Stimulated activated naive B cell treated with anti-CD40 and anti-IgM and Interleukin-4, amounts not matched to agents 10 μg/mL and 1 μg/mL and 100 μg/mL, for 72 hours (primary cell): ENCODE results near the gene SERTAD1.
"Not testable (repeated sequence)": the region's sequence is repeated elsewhere in the genome, so short reads cannot be mapped to it uniquely, and the experiment has no call there.

Experiments used
- ATAC-seq, 2 donors: fragments of 150-1000 bp; cut with Tn5 transposase; replicated peaks; 2 replicates each; pipeline ENCODE4 v1.10.0; 2021; ENCODE audit warnings: moderate library complexity in 1 of 2
- DNase-seq: peaks from one replicate; pipeline ENCODE4 v3.0.0; 2021
- H3K27ac Mint-ChIP-seq: one replicate; pipeline ENCODE4 v1.8.0; 2022; ENCODE audit warnings: mild to moderate bottlenecking, mixed read lengths
- H3K27me3 Mint-ChIP-seq, 2 donors: one replicate each; pipeline ENCODE4 v1.8.0; 2022; ENCODE audit warnings: mixed read lengths in 2 of 2
- H3K36me3 Mint-ChIP-seq, 2 donors: one replicate each; pipeline ENCODE4 v1.8.0; 2022; ENCODE audit warnings: mixed read lengths in 2 of 2, mild to moderate bottlenecking in 1 of 2
- H3K4me1 Mint-ChIP-seq, 2 donors: one replicate each; pipeline ENCODE4 v1.8.0; 2022; ENCODE audit warnings: mixed read lengths in 2 of 2, mild to moderate bottlenecking in 1 of 2
- H3K4me3 Mint-ChIP-seq, 2 donors: one replicate each; pipeline ENCODE4 v1.8.0; 2022; ENCODE audit warnings: mild to moderate bottlenecking in 2 of 2, mixed read lengths in 2 of 2, moderate library complexity in 1 of 2
- H3K9me3 Mint-ChIP-seq, 2 donors: one replicate each; pipeline ENCODE4 v1.8.0; 2022; ENCODE audit warnings: mixed read lengths in 2 of 2, mild to moderate bottlenecking in 1 of 2

The SERTAD1 gene

DNA sequence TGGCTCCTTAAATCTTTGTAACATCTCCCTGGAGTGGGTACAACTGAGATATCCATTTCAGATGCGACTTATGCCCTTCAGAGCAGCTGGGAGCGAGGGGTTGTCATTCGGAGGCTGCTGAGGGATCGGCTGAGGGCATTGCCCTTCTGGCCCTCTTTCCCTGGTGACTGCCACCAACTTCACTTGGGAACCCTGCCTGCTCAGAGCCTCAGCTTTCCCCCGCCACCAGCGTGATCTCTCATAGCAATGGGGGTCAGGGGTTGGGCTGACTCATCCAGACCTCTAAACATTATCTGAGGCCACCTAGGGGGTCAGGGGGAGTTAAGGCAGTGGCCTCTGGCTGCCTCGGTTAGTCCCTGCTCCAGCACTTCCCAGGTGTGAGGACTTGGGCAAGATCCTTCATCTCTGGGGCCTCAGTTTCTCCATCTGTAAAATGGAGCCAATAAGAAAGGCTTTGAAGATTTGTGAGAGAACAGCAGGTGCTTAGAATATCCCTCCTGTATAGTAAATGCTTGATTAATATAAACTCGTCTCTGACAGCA lies 13.8 kb downstream of the SERTAD1 start:
- ATAC-seq = no peak
- peaks cover 9 to 19% of the 10 kb centered on the region in 2 donors for H3K27me3 Mint-ChIP-seq
- peaks cover 11 to 14% of the 10 kb centered on the region in 2 donors for H3K4me1 Mint-ChIP-seq
- H3K9me3 Mint-ChIP-seq = no peaks in the 10 kb centered on the region
- no peak overlapping the region for H3K4me3 Mint-ChIP-seq
- no peaks in the 10 kb centered on the region for H3K36me3 Mint-ChIP-seq
- DNase-seq = no peak
- H3K27ac Mint-ChIP-seq = no peak overlapping the region

DNA sequence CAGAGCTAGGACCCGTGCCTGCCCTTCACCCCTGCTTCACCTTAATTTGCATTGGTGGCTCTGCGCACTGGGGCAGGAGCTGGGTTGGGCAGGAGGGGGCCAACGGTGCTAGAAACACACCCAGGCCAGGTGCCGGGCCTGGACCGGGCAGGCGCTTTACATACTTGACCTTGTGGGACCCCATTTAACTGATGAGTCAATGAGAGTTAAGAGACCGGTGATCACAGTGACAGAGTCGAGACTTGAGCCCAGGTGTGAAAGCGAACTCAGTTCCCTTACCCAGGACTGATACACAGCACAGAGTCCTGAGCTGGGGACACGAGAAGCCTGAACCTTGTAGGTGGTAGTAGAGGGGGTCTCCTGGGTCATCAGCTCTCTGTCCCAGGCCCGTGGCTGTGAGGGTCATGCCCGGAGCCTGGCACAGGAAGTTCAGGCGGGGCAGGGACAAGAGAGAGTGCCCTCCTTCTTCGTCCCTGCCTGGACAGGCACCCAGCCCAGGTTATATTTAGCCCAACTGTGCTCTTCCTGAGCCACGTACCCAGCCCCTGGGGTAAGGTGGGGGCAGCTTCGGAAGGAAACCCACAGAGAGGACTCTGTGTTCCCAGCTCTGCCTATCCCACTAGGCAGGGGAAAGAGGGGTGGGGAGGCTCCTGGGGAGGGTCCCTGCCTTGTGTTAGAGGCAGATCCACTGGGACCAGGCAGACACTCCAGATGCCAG lies 14.5 kb downstream of the SERTAD1 start:
- Mint-ChIP-seq H3K36me3 (no peaks in the 10 kb centered on the region), H3K27ac (no peak overlapping the region)
- ATAC-seq = peak in 1 of 2 donors; percentile 30

DNA sequence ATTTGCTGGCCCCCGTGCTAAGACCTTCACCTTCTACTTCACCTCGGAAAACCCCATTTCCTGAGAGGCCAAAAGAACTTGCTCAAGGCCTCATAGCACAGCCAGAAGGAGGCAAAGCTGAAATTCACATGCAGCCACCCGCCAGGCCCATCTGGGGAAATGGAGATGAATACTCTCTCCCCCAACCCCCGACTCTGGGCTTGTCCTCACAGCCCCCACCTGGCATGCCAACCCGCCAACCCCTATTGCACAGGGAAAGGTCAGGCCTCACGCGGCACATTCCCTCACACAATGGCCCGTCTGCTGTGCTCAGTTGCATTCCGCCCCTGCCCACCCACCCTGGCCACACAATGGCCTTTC lies 15.8 kb downstream of the SERTAD1 start:
- DNase-seq = no peak
- no peaks in the 10 kb centered on the region for H3K36me3 Mint-ChIP-seq
- peak; percentile 19 to 33 for ATAC-seq
- no peak overlapping the region for H3K4me3 Mint-ChIP-seq
- peaks cover 6 to 8% of the 10 kb centered on the region in 2 donors for H3K4me1 Mint-ChIP-seq
- no peaks in the 10 kb centered on the region for H3K9me3 Mint-ChIP-seq
- H3K27me3 Mint-ChIP-seq = peaks cover 9 to 19% of the 10 kb centered on the region in 2 donors
- no peak overlapping the region for H3K27ac Mint-ChIP-seq

More for the DNA sequence above, 14.5 kb downstream of the SERTAD1 start:
- Mint-ChIP-seq H3K4me1 (peaks cover 6 to 12% of the 10 kb centered on the region in 2 donors), H3K4me3 (no peak overlapping the region), H3K9me3 (no peaks in the 10 kb centered on the region), H3K27me3 (peaks cover 9 to 19% of the 10 kb centered on the region in 2 donors)
- DNase-seq = no peak

DNA sequence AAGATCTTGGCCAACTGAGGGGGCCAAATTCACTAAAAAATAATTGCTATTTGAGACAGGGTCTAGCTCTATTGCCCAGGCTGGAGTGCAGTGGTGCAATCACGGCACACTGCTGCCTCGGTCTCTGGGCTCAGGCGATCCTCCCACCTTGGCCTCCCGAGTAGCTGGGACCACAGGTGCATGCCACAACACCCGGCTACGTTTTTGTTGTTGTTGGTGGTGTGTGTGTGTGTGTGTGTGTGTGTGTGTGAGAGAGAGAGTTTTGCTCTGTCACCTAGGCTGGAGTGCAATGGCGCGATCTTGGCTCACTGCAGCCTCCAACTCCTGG lies 17.2 kb downstream of the SERTAD1 start:
- H3K4me1 Mint-ChIP-seq = peaks cover 9 to 12% of the 10 kb centered on the region in 2 donors
- not testable (repeated sequence) for H3K36me3 Mint-ChIP-seq, H3K27ac Mint-ChIP-seq, DNase-seq, H3K9me3 Mint-ChIP-seq, H3K4me3 Mint-ChIP-seq, ATAC-seq
- peaks cover 7 to 16% of the 10 kb centered on the region in 2 donors for H3K27me3 Mint-ChIP-seq

DNA sequence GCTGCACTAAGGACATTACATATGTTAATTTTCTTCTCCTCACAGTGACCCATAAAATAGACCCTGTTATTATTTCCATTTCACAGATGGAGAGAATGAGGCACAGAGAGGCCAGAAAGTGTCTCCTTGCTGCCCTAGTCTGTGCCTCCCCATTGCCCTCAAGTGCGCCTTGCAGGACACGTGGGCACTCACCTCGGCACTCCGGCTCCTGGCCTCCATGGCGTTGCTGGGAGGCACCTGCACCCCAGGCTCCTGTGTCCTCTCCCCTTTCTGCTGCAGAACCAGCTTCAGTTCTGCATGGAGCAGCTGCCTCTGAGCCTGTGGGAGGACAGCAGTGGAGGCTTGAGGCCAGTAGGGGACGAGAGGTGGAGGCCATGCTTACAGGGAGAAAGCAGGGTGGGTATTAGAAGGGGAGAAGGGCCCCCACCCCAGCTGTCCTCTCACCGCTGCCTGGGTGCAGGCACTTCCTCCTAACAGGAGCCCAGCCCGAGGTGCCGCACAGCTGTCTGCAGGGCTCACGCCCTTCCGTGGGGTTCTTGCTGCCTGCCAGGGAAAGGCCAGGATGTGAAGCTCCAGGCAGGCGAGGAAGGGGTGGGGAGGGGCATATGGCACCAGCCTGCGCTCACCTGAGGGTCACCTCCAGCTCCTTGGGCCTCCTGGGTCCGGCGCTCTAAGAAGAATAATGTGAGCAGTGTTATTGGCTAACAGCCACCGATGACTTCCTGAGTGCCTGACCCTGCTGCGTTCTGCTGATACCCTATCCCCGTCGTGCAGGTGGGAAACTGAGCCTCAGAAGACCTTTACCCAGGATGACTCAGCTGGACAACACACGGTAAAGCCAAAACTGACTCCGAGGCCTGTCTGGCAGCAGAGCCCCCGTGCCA lies 17.8 kb downstream of the SERTAD1 start:
- peaks cover 4 to 10% of the 10 kb centered on the region in 2 donors for H3K27me3 Mint-ChIP-seq
- no peaks in the 10 kb centered on the region for H3K36me3 Mint-ChIP-seq
- peaks cover 11 to 18% of the 10 kb centered on the region in 2 donors for H3K4me1 Mint-ChIP-seq
- no peak overlapping the region for H3K4me3 Mint-ChIP-seq
- no peaks in the 10 kb centered on the region for H3K9me3 Mint-ChIP-seq
- ATAC-seq (no peak), DNase-seq (no peak)
- no peak overlapping the region for H3K27ac Mint-ChIP-seq

DNA sequence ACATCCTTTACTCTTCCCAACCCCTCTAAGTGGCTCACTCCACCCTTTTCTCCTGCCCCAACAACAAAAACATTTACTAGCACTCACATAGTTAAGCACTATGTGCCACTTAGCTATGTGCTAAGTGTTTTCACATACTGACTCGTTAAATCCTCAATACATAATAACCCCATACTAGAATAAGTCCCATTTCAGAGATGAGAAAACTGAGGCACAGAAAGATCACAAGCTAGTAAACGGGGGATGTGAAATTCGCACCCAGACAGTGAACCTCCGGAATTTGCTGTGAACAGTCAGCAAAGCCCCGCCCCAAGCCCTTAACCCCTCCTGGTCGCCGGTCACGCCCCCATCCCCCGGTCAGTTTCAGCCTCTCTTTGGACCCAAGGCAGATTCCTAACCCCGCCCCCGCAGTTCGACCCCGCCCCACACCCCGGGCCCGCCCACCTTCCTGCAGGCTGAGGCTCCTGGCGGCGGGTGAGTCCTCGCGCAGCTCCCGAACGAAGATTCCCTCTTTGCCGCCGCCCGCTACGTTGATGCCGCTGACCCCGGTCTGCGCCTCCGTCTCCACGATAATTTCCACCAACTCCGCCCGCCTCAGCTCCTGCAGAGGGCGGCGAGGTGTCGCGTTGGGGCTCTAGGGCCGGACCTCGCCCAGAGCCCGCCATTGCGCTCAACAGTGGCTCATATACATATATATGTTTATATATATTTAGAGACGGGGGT lies 22.4 kb downstream of the SERTAD1 start:
- Mint-ChIP-seq H3K9me3 (no peaks in the 10 kb centered on the region), H3K4me3 (peak overlapping the region; percentile 85 to 91), H3K4me1 (peaks cover 16 to 27% of the 10 kb centered on the region in 2 donors), H3K27ac (no peak overlapping the region), H3K27me3 (peaks cover 14 to 25% of the 10 kb centered on the region in 2 donors), H3K36me3 (peaks cover 0 to 4% of the 10 kb centered on the region in 2 donors)
- DNase-seq (peak; percentile 80), ATAC-seq (peak; percentile 70 to 80)

DNA sequence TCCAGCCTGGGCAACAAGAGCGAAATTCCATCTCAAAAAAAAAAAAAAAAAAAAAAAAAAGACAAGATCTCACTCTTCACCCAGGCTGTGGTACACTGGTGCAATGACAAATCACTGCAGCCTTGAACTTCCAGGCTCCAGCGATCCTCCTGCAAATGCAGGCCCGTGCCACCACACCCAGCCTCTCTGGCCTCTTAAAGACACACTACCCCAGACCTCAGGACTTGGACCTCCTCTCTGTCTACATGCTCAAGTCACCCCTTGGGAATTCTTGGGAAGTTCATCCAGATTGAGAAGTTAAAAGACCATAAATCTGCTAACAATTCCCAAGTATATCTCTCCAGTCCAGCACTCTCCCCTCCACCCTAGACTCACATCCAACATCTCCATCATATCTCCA lies 25.2 kb downstream of the SERTAD1 start:
- Mint-ChIP-seq H3K36me3 (peaks cover 0 to 4% of the 10 kb centered on the region in 2 donors), H3K4me1 (peaks cover 13 to 26% of the 10 kb centered on the region in 2 donors), H3K27ac (no peak overlapping the region), H3K27me3 (peaks cover 14 to 40% of the 10 kb centered on the region in 2 donors), H3K4me3 (no peak overlapping the region), H3K9me3 (no peaks in the 10 kb centered on the region)
- no peak for ATAC-seq
- no peak for DNase-seq

DNA sequence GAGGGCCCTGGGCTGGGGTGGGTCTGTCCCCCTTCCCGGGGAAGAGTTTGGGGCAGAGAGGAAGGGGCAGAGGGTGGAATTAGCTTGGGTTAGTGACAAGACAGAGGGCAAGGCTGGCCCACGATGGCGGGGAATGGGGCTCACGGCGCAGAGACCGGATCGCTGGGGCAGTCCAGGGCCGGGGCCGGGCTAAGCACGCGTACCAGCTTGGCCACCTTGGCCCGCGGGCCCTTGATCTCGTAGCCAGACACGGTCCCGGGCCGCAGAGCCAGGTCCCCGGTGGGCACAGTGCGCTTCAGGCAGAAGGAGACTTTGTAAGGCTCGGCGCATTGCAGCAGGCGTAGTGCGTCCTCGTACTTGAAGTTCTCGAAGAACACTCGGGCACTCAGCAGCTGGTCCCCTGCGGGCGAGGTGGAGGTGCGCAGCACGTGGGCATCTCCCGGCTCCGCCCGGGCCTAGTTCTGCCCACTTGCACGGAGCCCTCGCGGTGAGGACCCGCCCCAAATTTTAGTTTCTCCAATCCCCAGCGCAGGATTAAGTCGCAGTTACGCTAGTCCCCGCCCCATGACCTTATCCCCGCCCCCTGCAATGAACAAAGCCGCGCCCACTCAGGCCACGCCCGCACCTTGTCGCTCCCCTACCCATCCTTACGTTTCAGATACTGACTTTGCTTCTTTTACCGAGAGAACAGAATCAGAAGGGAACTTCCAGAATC lies 27.2 kb downstream of the SERTAD1 start:
- DNase-seq = peak; percentile 47
- H3K36me3 Mint-ChIP-seq = peaks cover 0 to 4% of the 10 kb centered on the region in 2 donors
- H3K9me3 Mint-ChIP-seq = no peaks in the 10 kb centered on the region
- peak overlapping the region in 1 of 2 donors; percentile 9 for H3K4me3 Mint-ChIP-seq
- H3K4me1 Mint-ChIP-seq = peaks cover 11 to 20% of the 10 kb centered on the region in 2 donors
- peaks cover 14 to 40% of the 10 kb centered on the region in 2 donors for H3K27me3 Mint-ChIP-seq
- peak; percentile 67 to 79 for ATAC-seq
- H3K27ac Mint-ChIP-seq = no peak overlapping the region

DNA sequence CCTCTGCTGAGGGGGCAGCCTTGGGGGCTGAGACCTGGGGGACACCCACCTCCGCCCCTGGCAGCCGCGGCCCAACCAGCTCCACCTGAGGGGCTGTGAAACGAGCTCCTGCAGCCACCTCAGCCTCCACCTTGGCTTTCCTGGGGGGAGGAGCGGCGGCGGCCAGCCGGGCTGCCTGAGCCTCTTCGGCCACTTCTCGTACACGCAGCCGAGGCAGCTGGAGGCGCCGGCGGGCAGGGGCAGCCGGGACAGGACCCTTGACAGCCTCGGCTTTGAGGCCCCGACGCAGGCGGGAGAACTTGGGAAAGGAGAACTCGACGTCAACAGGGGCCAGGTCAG lies 28.3 kb downstream of the SERTAD1 start:
- peaks cover 8 to 14% of the 10 kb centered on the region in 2 donors for H3K4me1 Mint-ChIP-seq
- H3K27me3 Mint-ChIP-seq = peaks cover 14 to 40% of the 10 kb centered on the region in 2 donors
- no peak for ATAC-seq
- H3K9me3 Mint-ChIP-seq = no peaks in the 10 kb centered on the region
- no peak overlapping the region for H3K27ac Mint-ChIP-seq
- DNase-seq = no peak
- H3K36me3 Mint-ChIP-seq = peaks cover 0 to 4% of the 10 kb centered on the region in 2 donors
- no peak overlapping the region for H3K4me3 Mint-ChIP-seq

DNA sequence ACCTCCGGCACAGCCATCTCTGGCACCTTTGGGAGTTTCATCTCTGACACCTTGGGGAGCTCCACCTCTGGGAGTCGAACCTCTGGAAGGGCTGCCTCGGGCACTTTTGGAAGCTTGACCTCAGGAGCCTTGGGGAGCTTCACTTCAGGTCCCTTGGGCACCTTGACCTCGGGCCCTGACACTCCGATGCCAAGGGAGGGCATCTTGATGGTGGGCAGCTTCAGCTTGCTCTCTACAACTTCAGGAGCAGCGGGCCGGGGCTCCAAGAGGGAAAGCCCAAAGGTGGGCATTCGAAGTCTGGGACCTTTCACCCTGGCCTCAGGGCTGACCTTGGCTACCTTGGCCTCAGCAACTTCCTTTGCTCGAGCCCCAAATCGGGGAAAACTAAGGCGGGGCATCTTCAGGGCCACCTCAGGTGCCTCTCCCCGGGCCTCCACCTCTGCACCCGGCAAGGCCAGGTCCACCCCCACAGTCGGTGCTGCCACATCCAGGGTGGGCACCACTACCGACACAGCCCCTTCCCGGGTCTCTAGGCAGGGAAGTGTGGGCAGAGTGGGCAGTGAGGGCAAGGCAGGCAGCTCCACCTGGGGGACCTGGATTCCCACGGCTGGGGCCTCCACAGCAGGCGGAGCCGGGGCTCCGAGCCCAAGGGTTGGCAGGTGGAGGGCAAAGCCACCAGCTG lies 28.8 kb downstream of the SERTAD1 start:
- Mint-ChIP-seq H3K4me1 (peaks cover 8 to 14% of the 10 kb centered on the region in 2 donors), H3K9me3 (no peaks in the 10 kb centered on the region), H3K36me3 (peaks cover 0 to 4% of the 10 kb centered on the region in 2 donors), H3K27ac (no peak overlapping the region), H3K4me3 (no peak overlapping the region), H3K27me3 (peaks cover 14 to 40% of the 10 kb centered on the region in 2 donors)
- DNase-seq (no peak), ATAC-seq (no peak)

DNA sequence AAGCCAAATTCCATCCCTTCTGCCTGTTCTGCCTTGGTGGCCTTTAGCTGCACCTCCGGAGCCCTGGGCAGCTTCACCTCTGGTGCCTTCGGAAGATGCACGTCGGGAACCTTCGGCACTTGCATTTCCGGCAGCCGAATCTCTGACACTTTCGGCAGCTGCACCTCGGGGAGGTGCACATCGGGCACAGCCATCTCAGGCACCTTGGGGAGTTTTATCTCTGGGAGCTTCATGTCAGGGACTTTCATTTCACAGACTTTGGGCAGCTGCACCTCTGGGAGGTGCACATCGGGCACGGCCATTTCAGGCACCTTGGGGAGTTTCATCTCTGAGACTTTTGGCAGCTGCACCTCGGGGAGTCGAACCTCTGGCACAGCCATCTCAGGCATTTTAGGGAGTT lies 29.8 kb downstream of the SERTAD1 start:
- Mint-ChIP-seq H3K36me3 (peaks cover 0 to 2% of the 10 kb centered on the region in 2 donors), H3K9me3 (no peaks in the 10 kb centered on the region), H3K27me3 (peaks cover 13 to 34% of the 10 kb centered on the region in 2 donors), H3K27ac (no peak overlapping the region), H3K4me1 (peaks cover 8 to 14% of the 10 kb centered on the region in 2 donors), H3K4me3 (no peak overlapping the region)
- no peak for DNase-seq
- no peak for ATAC-seq

DNA sequence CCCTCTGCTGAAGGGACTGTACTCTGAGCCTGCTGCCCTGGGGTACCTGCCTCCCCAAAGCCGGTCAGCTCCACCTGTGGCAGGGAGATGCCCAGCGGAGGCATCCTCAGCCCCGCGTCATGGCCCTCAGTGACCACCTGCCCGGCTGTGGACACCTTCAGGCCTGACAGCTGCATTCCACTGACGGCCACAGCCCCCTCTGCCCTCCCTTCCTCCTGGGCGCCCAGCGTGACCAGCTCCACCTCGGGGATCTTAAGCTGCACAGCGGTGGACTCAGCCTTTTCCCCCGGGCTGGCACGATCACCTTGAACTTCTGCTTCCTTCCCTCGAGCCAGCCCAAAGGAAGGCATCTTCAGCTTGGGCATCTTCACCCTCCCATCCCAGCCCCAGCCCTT lies 31.0 kb downstream of the SERTAD1 start:
- ATAC-seq (no peak), DNase-seq (no peak)
- Mint-ChIP-seq H3K4me3 (no peak overlapping the region), H3K27ac (no peak overlapping the region), H3K27me3 (peaks cover 12 to 35% of the 10 kb centered on the region in 2 donors), H3K4me1 (peaks cover 8 to 14% of the 10 kb centered on the region in 2 donors), H3K9me3 (no peaks in the 10 kb centered on the region), H3K36me3 (peaks cover 0 to 2% of the 10 kb centered on the region in 2 donors)
